ENCODE measurements around the gene SLC35F6. TPM values are rescaled to one million over a fixed set of nuclear protein-coding genes. Genes with fewer than 3 reads are reported as not detected.

SLC35F6 gene
- total and polyA plus RNA-seq, 4 donors = 11.4 to 30.7 (median 19.0) TPM

- no peak overlapping the region for H3K4me3 ChIP-seq (ENCODE audit: low read depth in 1 of 3, low read length in 3 of 3)
- H3K9me3 ChIP-seq (ENCODE audit: control insufficient read depth in 4 of 4, low read length in 3 of 4) = no peaks in the 10 kb centered on the region
- no peak for TF ChIP-seq EGR1 (IDR thresholded peaks at IDR 0.05; ENCODE audit: low read depth in 2 of 2)
- TF ChIP-seq FOXA1 (IDR thresholded peaks at IDR 0.05) = no peak
- no peak for TF ChIP-seq GABPA (IDR thresholded peaks at IDR 0.05 in 1 of 2, conservative IDR thresholded peaks at IDR 0.05 in 1 of 2)
- TF ChIP-seq RXRA (IDR thresholded peaks at IDR 0.05) = no peak
- no peak for TF ChIP-seq SP1 (IDR thresholded peaks at IDR 0.05)
- TF ChIP-seq TAF1 (conservative IDR thresholded peaks at IDR 0.05) = no peak
- TF ChIP-seq CTCF (IDR thresholded peaks at IDR 0.05; ENCODE audit: low read depth, low read length, missing input control) = no peak
- TF ChIP-seq YY1 (IDR thresholded peaks at IDR 0.05) = no peak
- no peak for TF ChIP-seq RAD21 (IDR thresholded peaks at IDR 0.05)
- TF ChIP-seq JUND (IDR thresholded peaks at IDR 0.05) = no peak
- no peak for TF ChIP-seq REST (IDR thresholded peaks at IDR 0.05)
- no peak for TF ChIP-seq NR2F2 (IDR thresholded peaks at IDR 0.05)
- TF ChIP-seq ZBTB33 (IDR thresholded peaks at IDR 0.05) = no peak
- H3K27ac ChIP-seq (ENCODE audit: low read depth in 1 of 2, low read length in 2 of 2) = peak overlapping the region; percentile 48 to 62
- H3K27me3 ChIP-seq (ENCODE audit: control insufficient read depth in 4 of 4, insufficient read depth in 4 of 4, low read length in 3 of 4) = no peaks in the 10 kb centered on the region
- no peak overlapping the region for H3K9ac ChIP-seq (ENCODE audit: low read depth in 1 of 2, low read length in 2 of 2)
- H3K4me1 ChIP-seq (ENCODE audit: control insufficient read depth in 4 of 4, insufficient read depth in 4 of 4, low read length in 3 of 4) = peaks cover 30 to 57% (median 42%) of the 10 kb centered on the region in 4 donors
- H3K36me3 ChIP-seq (ENCODE audit: control insufficient read depth in 4 of 4, insufficient read depth in 3 of 4, low read depth in 1 of 4, low read length in 3 of 4) = no peaks in the 10 kb centered on the region
- 99% methylated on average over 3 of the region's 3 CpGs for WGBS
- DNase-seq (ENCODE audit: low spot score) = no peak
Observed at GRCh38 chr2:26768759-26769088, 4.6 kb downstream of the SLC35F6 start.

GRCh38 chr2:26769089-26769761 lies 5.1 kb downstream of the SLC35F6 start:
- Histone ChIP-seq H3K9me3 (ENCODE audit: control insufficient read depth in 4 of 4, low read length in 3 of 4) (no peaks in the 10 kb centered on the region), H3K27ac (ENCODE audit: low read depth in 1 of 2, low read length in 2 of 2) (peak overlapping the region; percentile 48 to 62), H3K27me3 (ENCODE audit: control insufficient read depth in 4 of 4, insufficient read depth in 4 of 4, low read length in 3 of 4) (no peaks in the 10 kb centered on the region), H3K4me1 (ENCODE audit: control insufficient read depth in 4 of 4, insufficient read depth in 4 of 4, low read length in 3 of 4) (peaks cover 28 to 57% (median 42%) of the 10 kb centered on the region in 4 donors), H3K9ac (ENCODE audit: low read depth in 1 of 2, low read length in 2 of 2) (no peak overlapping the region), H3K36me3 (ENCODE audit: control insufficient read depth in 4 of 4, insufficient read depth in 3 of 4, low read depth in 1 of 4, low read length in 3 of 4) (no peaks in the 10 kb centered on the region), H3K4me3 (ENCODE audit: low read depth in 1 of 3, low read length in 3 of 3) (no peak overlapping the region)
- TF ChIP-seq SP1 (IDR thresholded peaks at IDR 0.05) (no peak), EGR1 (IDR thresholded peaks at IDR 0.05; ENCODE audit: low read depth in 2 of 2) (no peak), MAX (IDR thresholded peaks at IDR 0.05) (no peak), NR2F2 (IDR thresholded peaks at IDR 0.05) (no peak), GABPA (IDR thresholded peaks at IDR 0.05 in 1 of 2, conservative IDR thresholded peaks at IDR 0.05 in 1 of 2) (no peak), YY1 (IDR thresholded peaks at IDR 0.05) (no peak), CTCF (IDR thresholded peaks at IDR 0.05; ENCODE audit: low read depth, low read length, missing input control) (no peak), FOXA1 (IDR thresholded peaks at IDR 0.05) (no peak), TAF1 (conservative IDR thresholded peaks at IDR 0.05) (no peak), FOXA2 (IDR thresholded peaks at IDR 0.05) (no peak), ZBTB33 (IDR thresholded peaks at IDR 0.05) (no peak), JUND (IDR thresholded peaks at IDR 0.05) (peak; percentile 42 to 81), RXRA (IDR thresholded peaks at IDR 0.05) (peak in 1 of 2 donors; percentile 31), HNF4G (IDR thresholded peaks at IDR 0.05) (no peak)
- DNase-seq (ENCODE audit: low spot score) = no peak
- WGBS = 62% methylated on average over 14 of the region's 14 CpGs
